Erythroblast (primary cell): ENCODE data around the gene LTBP1.
A peak's percentile ranks its signal among the peaks of the same experiment; 100 is the strongest.

ENCODE experiments used
- DNase-seq, 2 experiments: peaks; one replicate each; lab custom pipeline; 2025; lab: John Stamatoyannopoulos, UW
- GATA1 ChIP-seq: IDR thresholded peaks from 2 replicates; pipeline ENCODE4 v1.6.1; 2011; ENCODE audit warnings: low read depth, mild to moderate bottlenecking, control low read depth, low read length, moderate library complexity
- POLR2A ChIP-seq: IDR thresholded peaks from 2 replicates; pipeline ENCODE4 v1.6.1; 2011; ENCODE audit warnings: mild to moderate bottlenecking, low read length

The LTBP1 gene

DNA sequence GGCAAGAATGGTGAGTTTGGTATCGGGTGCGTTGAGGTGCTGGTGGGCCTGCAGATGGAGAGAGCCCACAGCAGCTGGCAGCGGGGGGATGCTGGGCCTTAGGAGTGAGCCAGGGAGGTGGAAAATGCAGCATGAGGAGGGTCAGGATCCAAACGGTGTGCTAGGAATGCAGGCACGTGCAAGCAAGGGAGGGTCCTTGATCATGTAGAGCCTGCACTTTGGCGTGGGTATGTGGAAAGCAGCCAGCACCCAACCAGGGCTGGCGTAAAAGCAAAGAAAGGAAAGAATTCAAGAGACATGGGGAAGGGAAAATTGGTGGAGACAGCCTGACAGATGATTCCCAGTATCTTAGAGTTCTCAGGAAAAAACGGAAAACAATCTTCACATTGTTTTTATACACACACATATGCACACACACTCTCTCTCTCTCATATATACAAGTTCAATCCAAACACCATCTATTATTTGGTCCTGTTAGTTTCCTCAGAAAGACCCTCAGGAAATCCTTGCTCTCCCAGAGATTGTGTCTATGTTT lies 46.3 kb downstream of the LTBP1 start:
- no peak for DNase-seq
- TF ChIP-seq POLR2A (no peak), GATA1 (no peak)

DNA sequence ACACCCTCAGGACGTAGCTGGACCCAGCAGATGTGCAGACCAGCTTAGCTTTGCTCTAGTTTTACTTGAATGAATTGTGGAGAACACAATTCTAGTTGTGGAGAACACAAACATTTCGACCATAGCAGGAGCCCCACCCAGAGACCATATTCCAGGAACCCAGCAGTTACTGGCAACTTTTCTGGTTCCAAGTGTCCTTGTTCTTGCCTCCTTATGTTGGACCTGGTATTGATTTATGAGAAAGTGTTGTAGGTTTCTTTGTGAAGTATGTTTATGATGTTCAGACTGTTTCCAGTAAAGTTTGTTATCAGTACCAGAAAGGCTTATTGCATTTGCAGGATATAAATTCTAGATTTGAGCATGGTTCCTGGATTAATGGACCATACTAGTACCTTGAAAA lies 51.0 kb downstream of the LTBP1 start:
- TF ChIP-seq POLR2A (no peak), GATA1 (no peak)
- no peak for DNase-seq

DNA sequence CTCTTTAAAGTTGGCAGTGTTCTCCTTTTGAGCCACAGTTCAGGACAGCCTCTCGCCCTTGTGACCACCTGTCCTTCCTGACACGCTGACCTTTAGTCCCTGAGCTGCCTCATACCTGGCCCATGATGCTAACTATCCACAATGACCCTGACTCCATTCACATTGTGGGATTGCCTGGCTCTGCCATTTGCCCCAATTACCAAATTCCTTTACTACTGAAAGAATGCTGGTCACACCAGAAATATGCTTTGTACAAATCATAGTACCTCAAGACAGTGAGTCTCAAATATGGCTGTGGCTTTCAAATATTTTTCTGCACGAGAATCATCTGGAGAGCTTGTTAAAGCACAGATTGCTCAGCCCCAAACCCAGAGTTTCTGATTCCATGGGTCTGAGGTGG lies 54.2 kb downstream of the LTBP1 start:
- DNase-seq: no peak
- TF ChIP-seq GATA1 (no peak), POLR2A (no peak)

DNA sequence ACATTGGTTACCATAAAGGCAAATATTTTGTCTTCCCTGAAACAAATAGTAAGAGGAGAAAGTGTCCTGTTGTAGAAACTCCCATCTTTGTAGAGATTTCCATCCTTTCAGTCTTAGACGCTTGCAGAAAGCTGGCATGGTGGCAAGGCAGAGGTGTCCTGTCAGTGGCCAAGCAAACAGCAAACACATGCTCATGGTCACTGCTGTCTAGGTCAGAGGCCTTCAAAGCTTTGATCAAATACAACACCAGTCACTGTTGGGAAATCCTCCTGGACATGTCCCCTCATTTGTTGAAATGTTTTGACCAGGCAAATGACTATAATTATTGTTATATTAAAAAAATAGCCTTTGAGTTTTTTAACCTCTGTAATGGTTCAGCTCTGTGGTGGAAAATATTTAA lies 55.1 kb downstream of the LTBP1 start:
- TF ChIP-seq POLR2A (no peak), GATA1 (no peak)
- no peak for DNase-seq

DNA sequence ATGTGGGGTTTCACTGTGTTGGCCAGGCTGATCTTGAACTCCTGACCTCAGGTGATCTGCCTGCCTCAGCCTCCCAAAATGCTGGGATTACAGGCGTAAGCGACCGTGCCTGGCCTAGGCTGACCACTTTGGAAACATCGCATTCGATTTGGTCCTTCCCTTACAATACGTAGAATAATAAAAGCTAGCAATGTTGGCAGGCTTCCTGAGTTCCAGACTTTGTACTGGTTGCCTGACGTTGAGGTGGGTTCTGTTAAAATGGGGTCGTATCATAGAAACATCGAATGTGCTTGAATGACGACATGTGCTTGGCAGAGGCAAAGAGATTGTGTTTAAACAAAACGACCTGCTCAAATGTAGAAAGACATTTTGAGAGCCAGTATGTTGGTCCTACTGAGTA lies 56.1 kb downstream of the LTBP1 start:
- DNase-seq: no peak
- TF ChIP-seq GATA1: no peak
- TF ChIP-seq POLR2A: no peak

DNA sequence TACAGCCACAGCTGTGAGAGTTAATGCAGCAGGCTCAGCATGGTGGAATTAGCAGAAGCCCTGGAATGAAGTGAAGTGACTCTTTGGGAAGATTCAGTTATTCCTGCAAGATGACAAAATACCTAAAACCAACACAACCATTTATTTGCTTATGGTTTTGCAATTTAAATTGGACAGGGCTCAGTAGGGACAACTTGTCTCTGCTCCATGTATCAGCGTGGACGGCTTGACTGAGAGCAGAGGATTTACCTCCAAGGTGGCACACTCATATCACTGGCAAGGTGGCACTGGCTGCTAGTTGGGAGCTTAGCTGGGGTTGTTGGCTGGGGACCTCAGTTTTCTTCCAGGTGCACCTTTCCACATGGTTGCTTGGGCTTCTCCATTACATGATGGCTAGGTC lies 58.3 kb downstream of the LTBP1 start:
- no peak for DNase-seq
- no peak for TF ChIP-seq GATA1
- TF ChIP-seq POLR2A: no peak

DNA sequence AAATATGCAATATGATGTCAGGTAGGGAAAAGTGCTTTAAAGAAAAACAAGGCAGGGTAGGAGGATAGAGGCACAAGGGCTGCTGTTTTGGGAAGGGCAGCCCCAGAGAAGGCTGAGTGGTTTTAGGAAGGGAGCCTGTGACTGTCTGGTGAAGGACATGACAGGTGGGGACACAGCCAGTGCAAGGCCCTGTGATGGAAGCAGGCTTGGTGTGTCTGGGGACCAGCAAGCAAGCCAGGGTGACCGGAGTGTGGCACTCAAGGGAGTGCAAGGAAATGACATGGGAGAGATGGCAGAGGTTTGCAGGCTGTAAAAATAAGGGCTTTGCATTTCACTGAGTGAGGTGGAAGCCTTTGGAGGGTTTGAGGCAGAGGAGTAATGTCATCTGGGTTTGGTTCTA lies 62.0 kb downstream of the LTBP1 start:
- no peak for DNase-seq
- TF ChIP-seq POLR2A: no peak
- no peak for TF ChIP-seq GATA1

DNA sequence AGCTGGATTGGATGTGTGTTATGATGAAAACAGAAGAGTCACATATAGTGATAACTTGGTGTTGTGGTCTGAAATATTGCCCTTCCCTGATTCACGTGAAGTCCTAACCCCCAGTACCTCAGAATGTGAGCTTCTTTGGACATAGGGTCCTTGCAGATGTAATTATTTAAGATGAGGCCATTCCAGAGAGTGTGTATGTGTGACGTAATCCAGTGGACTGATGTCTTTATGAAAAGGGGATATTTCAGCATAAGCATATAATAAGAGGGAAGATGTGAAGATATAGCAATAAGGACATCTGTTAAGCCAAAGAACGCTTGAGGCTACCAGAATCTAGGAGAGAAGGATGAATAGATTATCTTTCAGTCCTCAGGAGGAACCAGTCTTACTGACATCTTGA lies 62.5 kb downstream of the LTBP1 start:
- DNase-seq: no peak
- TF ChIP-seq GATA1: no peak
- TF ChIP-seq POLR2A: no peak

DNA sequence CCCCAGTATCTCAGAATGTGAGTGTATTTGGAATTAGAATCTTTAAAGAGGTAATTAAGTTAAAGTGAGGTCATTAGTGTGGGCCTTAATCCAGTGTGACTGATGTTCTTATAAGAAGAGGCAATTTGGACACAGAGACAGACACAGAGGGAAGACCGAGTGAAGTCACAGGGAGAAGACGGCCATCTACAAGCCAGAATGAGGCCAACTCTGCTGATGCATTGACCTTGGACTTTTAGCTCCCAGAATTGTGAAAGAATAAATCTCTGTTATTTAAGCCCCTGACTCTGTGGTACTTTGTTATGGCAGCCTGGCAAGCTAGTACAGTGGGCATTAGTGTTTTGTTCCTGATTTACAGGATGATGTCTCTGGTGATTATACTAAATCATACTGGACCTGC lies 64.6 kb downstream of the LTBP1 start:
- no peak for TF ChIP-seq POLR2A
- no peak for TF ChIP-seq GATA1
- no peak for DNase-seq

DNA sequence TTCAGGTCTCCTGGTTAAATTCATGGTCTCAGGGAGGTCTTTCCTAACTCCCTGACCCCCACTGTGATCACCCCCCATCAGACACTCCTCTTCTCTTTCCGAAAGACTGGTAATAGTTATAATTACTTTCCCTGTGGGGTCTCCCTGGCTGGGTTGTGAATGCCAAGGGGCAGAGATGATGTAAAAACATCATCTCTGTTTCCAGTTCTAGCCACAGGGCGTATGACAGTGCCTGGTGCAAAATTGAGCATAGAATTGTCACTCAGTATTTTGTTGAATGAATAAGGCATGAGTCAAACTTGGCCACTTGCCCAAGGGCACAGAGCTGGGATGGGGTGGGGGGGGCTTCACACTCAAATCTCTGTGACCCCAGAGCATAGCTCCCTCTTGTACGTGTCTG lies 65.2 kb downstream of the LTBP1 start:
- TF ChIP-seq POLR2A (no peak), GATA1 (no peak)
- DNase-seq: peak in 1 of 2 experiments; percentile 18

DNA sequence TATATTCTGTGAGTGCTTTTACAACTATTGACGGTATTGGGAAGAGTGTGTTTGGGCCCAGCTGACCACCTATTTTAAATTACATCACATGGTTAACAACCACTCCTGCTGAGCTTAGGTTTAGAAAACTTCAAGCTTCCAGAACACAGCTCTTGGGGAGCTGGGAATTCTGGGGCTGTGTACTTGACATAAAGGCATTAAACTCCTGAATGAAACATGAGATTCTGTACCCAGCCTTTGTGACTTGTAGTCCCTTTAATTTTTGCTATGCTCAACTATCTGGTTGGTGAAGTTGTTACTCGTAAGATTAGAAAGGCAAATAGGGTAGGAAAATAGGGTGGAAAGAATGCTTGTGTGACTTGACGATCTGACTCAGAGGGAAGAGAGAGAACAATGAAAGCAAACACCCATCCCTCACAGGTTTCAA lies 66.9 kb downstream of the LTBP1 start:
- TF ChIP-seq GATA1 (no peak), POLR2A (no peak)
- DNase-seq: no peak

DNA sequence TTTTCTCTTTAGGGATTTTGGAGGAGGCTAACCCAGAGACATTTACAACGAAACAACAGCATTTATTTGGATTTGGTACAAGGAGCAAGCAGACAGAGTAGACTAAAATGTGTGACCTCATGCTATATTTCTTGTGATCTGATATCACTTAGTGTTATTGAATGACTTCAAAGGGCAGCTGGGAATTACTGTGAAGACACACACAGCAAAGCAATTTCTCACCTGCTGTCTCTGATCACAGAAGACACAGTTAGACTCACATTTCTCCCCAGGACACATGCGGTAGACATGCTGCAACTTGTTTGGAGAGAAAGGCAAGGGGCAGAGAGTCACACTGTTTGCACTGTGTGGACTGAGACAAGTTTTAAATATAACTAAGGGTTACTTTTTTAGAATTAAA lies 67.5 kb downstream of the LTBP1 start:
- TF ChIP-seq POLR2A: no peak
- no peak for TF ChIP-seq GATA1
- DNase-seq: peak; percentile 13 to 31

DNA sequence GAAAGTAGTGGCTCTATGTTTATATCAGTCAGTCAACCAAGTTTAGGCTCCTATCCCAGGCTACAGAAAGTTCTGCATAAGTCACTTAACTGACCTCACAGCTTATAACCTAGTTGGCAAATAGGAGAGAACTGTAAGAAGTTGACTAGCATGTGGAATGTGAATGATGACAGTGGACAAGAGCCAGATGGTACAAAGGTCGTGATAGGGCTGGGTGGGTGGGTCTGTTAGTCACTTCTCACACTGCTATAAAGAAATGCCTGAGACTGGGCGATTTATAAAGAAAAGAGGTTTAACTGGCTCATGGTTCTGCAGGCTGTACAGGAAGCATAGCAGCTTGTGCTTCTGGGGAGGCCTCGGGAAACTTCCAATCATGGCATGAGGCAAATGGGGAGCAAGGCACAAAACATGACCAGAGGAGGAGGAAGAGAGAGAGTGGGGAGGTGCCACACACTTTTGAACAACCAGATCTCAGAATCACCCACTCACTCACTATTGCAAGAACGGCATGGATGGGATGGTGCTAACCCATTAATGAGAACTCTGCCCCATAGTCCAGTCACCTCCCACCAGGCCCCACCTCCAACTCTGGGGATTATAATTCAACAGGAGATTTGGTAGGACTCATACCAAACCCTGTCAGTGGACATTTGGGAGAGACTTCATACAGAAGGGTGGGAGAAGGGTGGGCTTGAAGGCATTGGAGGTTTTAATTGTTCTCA lies 68.8 kb downstream of the LTBP1 start:
- TF ChIP-seq GATA1 (no peak), POLR2A (no peak)
- DNase-seq: peak; percentile 64 to 74

DNA sequence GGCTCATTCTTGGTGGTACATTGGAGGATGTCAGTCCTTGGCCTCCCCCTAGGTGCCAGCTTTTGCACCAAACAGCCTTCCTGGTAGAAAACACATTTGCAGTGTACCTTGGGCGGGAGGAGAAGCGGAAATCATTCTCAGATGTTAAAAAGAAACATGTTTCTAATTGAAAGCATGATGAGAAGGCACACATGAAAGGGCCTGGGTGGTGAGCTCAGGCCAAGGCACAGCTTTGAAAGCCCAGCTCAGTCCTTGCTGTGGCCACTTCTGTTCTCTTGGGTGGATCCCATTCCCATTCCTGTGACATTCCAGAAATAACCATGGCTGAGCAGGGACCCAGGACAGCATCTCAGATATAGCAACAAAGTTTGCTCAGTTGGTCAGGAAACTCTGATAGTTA lies 71.5 kb downstream of the LTBP1 start:
- no peak for TF ChIP-seq GATA1
- no peak for TF ChIP-seq POLR2A
- DNase-seq: no peak

DNA sequence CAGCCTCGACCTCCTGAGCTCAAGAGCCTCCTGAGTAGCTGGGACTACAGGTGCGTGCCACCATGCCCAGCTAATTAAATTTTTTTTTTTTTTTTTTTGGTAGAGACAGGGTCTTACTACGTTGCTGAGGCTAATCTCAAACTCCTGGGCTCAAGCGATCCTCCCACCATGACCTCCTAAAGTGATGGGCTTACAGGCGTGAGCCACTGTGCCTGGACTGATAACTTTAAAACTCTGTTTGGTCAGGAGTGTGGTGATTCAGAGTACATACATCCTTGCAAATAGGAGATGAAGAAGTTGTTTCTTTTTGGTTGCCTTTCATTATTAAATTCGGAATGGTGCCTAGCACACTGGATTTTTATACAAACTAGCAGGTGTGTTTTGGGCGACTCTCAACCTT lies 73.0 kb downstream of the LTBP1 start:
- TF ChIP-seq GATA1: no peak
- TF ChIP-seq POLR2A: no peak
- no peak for DNase-seq
